ENCODE results near the gene RABEPK. TPM values are rescaled to one million over a fixed set of nuclear protein-coding genes. Genes with fewer than 3 reads are reported as not detected.
"Not testable (repeated sequence)": the region's sequence is repeated elsewhere in the genome, so short reads cannot be mapped to it uniquely, and the experiment has no call there.

The RABEPK gene
- polyA plus RNA-seq, 1 experiment: 45.5 TPM

GRCh38 chr9:125260561-125260960 is 60.2 kb downstream of the RABEPK start:
- Histone ChIP-seq H3K27me3 (ENCODE audit: control insufficient read depth, insufficient read depth, low read length) (no peaks in the 10 kb centered on the region), H3K4me3 (ENCODE audit: low read depth, low read length) (no peak overlapping the region), H3K27ac (ENCODE audit: low read depth, low read length) (no peak overlapping the region), H3K9me3 (ENCODE audit: control insufficient read depth, insufficient read depth, low read length) (0 out of 2 replicates have a peak, but pooled peaks cover 3% of the 10 kb centered on the region)
- POLR2A ChIA-PET: interaction anchor here (0.7 to 3.7 kb wide), 3 partner anchors 16 to 56 kb away, joined by 3 to 37 read pairs (median 3); partner anchors contain the start of gene HSPA5
- TF ChIP-seq CTCF (IDR thresholded peaks at IDR 0.05; ENCODE audit: low read depth, low read length): no peak
- no peak for DNase-seq (ENCODE audit: low read depth, low spot score)
- CTCF ChIA-PET: interaction anchor here (1.2 to 1.4 kb wide), 2 partner anchors 19 to 101 kb away, joined by 3 to 4 read pairs; partner anchors contain the start of gene HSPA5

- H3K9me3 ChIP-seq (ENCODE audit: control insufficient read depth, insufficient read depth, low read length): 0 out of 2 replicates have a peak, but pooled peaks cover 3% of the 10 kb centered on the region
- TF ChIP-seq CTCF (IDR thresholded peaks at IDR 0.05; ENCODE audit: low read depth, low read length): peak; percentile 36
- H3K4me3 ChIP-seq (ENCODE audit: low read depth, low read length): peak within 1 kb of the TSS; percentile 89
- ChIA-PET CTCF (interaction anchor here (0.6 to 0.7 kb wide), 2 partner anchors 10 to 14 kb away, joined by 3 to 4 read pairs; no protein-coding TSS in a partner anchor), POLR2A (interaction anchor here (0.7 to 3.7 kb wide), 2 partner anchors 20 to 409 kb away, joined by 3 to 37 read pairs; partner anchors contain the start of gene HSPA5)
- no peak within 1 kb of the TSS for H3K27ac ChIP-seq (ENCODE audit: low read depth, low read length)
- DNase-seq (ENCODE audit: low read depth, low spot score): no peak
- no peaks in the 10 kb centered on the region for H3K27me3 ChIP-seq (ENCODE audit: control insufficient read depth, insufficient read depth, low read length)
Observed at GRCh38 chr9:125261501-125262293, 61.4 kb downstream of the RABEPK start, which contains the start of gene GAPVD1. GAPVD1 (plus strand) TSS chr9:125261826; CDS start chr9:125298922, 37,096 bp downstream.

GRCh38 chr9:125262294-125262991 is 62.1 kb downstream of the RABEPK start:
- peak overlapping the region; percentile 89 for H3K4me3 ChIP-seq (ENCODE audit: low read depth, low read length)
- TF ChIP-seq CTCF (IDR thresholded peaks at IDR 0.05; ENCODE audit: low read depth, low read length): no peak
- CTCF ChIA-PET: interaction anchor here (0.6 to 0.7 kb wide), 2 partner anchors 11 to 36 kb away, joined by 4 to 5 read pairs; no protein-coding TSS in a partner anchor
- 0 out of 2 replicates have a peak, but pooled peaks cover 3% of the 10 kb centered on the region for H3K9me3 ChIP-seq (ENCODE audit: control insufficient read depth, insufficient read depth, low read length)
- no peak overlapping the region for H3K27ac ChIP-seq (ENCODE audit: low read depth, low read length)
- DNase-seq (ENCODE audit: low read depth, low spot score): no peak
- POLR2A ChIA-PET: interaction anchor here (0.6 to 3.7 kb wide), 2 partner anchors 21 to 29 kb away, joined by 3 to 37 read pairs; partner anchors contain the start of gene HSPA5
- H3K27me3 ChIP-seq (ENCODE audit: control insufficient read depth, insufficient read depth, low read length): no peaks in the 10 kb centered on the region

GRCh38 chr9:125264068-125264467 is 63.7 kb downstream of the RABEPK start:
- H3K4me3 ChIP-seq (ENCODE audit: low read depth, low read length); H3K9me3 ChIP-seq (ENCODE audit: control insufficient read depth, insufficient read depth, low read length); H3K27ac ChIP-seq (ENCODE audit: low read depth, low read length); H3K27me3 ChIP-seq (ENCODE audit: control insufficient read depth, insufficient read depth, low read length); DNase-seq (ENCODE audit: low read depth, low spot score); CTCF ChIA-PET: not testable (repeated sequence)
- POLR2A ChIA-PET: interaction anchor here (0.6 to 0.7 kb wide), 3 partner anchors 23 to 30 kb away, joined by 3 to 5 read pairs (median 4); partner anchors contain the start of gene HSPA5

- Histone ChIP-seq H3K27ac (ENCODE audit: low read depth, low read length) (no peak overlapping the region), H3K27me3 (ENCODE audit: control insufficient read depth, insufficient read depth, low read length) (no peaks in the 10 kb centered on the region), H3K4me3 (ENCODE audit: low read depth, low read length) (no peak overlapping the region), H3K9me3 (ENCODE audit: control insufficient read depth, insufficient read depth, low read length) (no peaks in the 10 kb centered on the region)
- no peak for DNase-seq (ENCODE audit: low read depth, low spot score)
- TF ChIP-seq CTCF (IDR thresholded peaks at IDR 0.05; ENCODE audit: low read depth, low read length): no peak
- ChIA-PET CTCF (no interaction called here), POLR2A (interaction anchor here (0.7 kb wide), 1 partner anchor 10 kb away, joined by 3 read pairs; no protein-coding TSS in a partner anchor)
Observed at GRCh38 chr9:125268394-125269013, 68.2 kb downstream of the RABEPK start.

Data from AG04450 (cell line).